ENCODE results near the gene EEIG1.

EEIG1 gene

DNA sequence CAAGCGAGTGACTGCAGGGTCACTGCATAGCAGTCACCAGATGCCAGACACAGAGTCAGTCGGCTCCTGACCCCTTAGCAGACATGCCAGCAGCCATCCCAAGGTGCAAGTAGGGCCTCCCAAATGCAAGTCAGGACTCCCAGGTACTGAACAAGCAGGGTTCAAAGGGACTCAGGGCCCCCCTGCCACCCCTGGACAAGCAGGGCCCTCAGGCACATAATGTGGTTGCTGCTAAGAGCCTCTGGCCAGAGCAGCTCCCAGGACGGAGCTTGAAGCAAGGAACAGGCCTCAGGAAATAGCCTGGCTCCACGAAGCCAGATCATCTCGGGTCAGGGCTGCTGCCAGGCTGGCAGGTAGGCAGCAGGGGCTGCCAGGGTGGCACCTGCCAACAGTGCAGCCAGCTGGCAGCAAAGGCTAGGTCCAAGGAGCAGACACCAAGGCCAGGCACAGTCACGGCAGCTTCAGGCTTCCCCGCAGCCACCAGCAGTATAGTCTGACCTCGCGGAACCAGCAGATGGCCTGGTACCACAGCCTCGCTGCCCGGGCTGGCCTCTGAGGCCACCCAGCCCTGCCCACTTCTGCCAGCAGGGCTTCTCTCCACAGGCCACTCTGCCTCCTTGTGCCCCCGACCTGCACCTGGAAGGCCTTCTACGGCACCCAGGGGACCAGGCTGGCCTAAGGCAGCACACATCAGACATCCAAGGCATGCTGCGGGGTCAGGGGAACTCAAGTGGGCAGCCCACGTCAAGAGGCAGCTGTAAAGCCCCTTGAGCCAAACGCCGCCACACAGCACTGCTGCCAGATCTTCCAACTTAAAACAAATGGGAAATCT is 7.4 kb downstream of the EEIG1 start:
- no peak overlapping the region for H2AFZ ChIP-seq (ENCODE audit: low read length)
- H3K4ac ChIP-seq (ENCODE audit: low read length): no peak overlapping the region
- H2BK120ac ChIP-seq (ENCODE audit: low read depth, low read length): no peak overlapping the region
- peak overlapping the region; percentile 19 for H3K18ac ChIP-seq (ENCODE audit: low read length)
- H3K4me2 ChIP-seq (ENCODE audit: insufficient read depth, low read length, poor library complexity, severe bottlenecking): no peak overlapping the region
- no peaks in the 10 kb centered on the region for H3K27me3 ChIP-seq (ENCODE audit: control insufficient read depth in 3 of 3, insufficient read depth in 3 of 3, low read depth in 1 of 3, low read length in 3 of 3)
- no peak overlapping the region for H2BK15ac ChIP-seq (ENCODE audit: low read length)
- peaks cover 0 to 9% of the 10 kb centered on the region in 2 donors for H3K36me3 ChIP-seq (replicated peaks in 1 of 2; ENCODE audit: control insufficient read depth in 2 of 2, insufficient read depth in 2 of 2, low read length in 2 of 2)
- H2AK5ac ChIP-seq (ENCODE audit: low read depth, low read length): peak overlapping the region; percentile 44
- no peak overlapping the region for H4K91ac ChIP-seq (ENCODE audit: low read depth, low read length, poor library complexity)
- peak overlapping the region; percentile 9 for H3K14ac ChIP-seq (ENCODE audit: low read length)
- H3K4me1 ChIP-seq (ENCODE audit: control insufficient read depth in 2 of 2, insufficient read depth in 1 of 2, low read depth in 1 of 2, low read length in 2 of 2): peaks cover 44 to 50% of the 10 kb centered on the region in 2 donors
- H3K27ac ChIP-seq (replicated peaks; ENCODE audit: low read length): no peak overlapping the region
- no peaks in the 10 kb centered on the region for H3K9me3 ChIP-seq (replicated peaks in 1 of 2; ENCODE audit: control insufficient read depth in 2 of 2, insufficient read depth in 1 of 2, low read depth in 1 of 2, low read length in 2 of 2)
- peak overlapping the region; percentile 8 for H3K23ac ChIP-seq (ENCODE audit: low read depth, low read length, poor library complexity)
- no CpG with 5 or more reads among the region's 17 CpGs for WGBS, 2 donors (ENCODE audit: extremely low coverage in 2 of 2, insufficient read length in 2 of 2, insufficient replicate concordance in 1 of 2)
- DNase-seq (ENCODE audit: low spot score): no peak
- no peak overlapping the region for H2BK5ac ChIP-seq (ENCODE audit: low read length)
- no peak overlapping the region for H3K4me3 ChIP-seq (ENCODE audit: low read length in 2 of 2)
- H3K9ac ChIP-seq (ENCODE audit: low read depth, low read length, poor library complexity): peak overlapping the region; percentile 32
- no peak overlapping the region for H4K8ac ChIP-seq (ENCODE audit: low read depth, low read length)
- H2BK12ac ChIP-seq (ENCODE audit: low read length): no peak overlapping the region
- H3K79me1 ChIP-seq (ENCODE audit: low read depth, low read length): peaks cover 29% of the 10 kb centered on the region

GRCh38 chr9:127972236-127972871 is 8.4 kb downstream of the EEIG1 start:
- no CpG with 5 or more reads among the region's 12 CpGs for WGBS, 2 donors (ENCODE audit: extremely low coverage in 2 of 2, insufficient read length in 2 of 2, insufficient replicate concordance in 1 of 2)
- Histone ChIP-seq H3K18ac (ENCODE audit: low read length) (peak overlapping the region; percentile 54), H3K14ac (ENCODE audit: low read length) (peak overlapping the region; percentile 94), H3K27me3 (ENCODE audit: control insufficient read depth in 3 of 3, insufficient read depth in 3 of 3, low read depth in 1 of 3, low read length in 3 of 3) (no peaks in the 10 kb centered on the region), H3K79me1 (ENCODE audit: low read depth, low read length) (peaks cover 29% of the 10 kb centered on the region), H3K4me2 (ENCODE audit: insufficient read depth, low read length, poor library complexity, severe bottlenecking) (no peak overlapping the region), H3K9ac (ENCODE audit: low read depth, low read length, poor library complexity) (peak overlapping the region; percentile 78), H3K23ac (ENCODE audit: low read depth, low read length, poor library complexity) (peak overlapping the region; percentile 87), H3K4me3 (ENCODE audit: low read length in 2 of 2) (peak overlapping the region in 1 of 2 donors; percentile 13), H3K36me3 (replicated peaks in 1 of 2; ENCODE audit: control insufficient read depth in 2 of 2, insufficient read depth in 2 of 2, low read length in 2 of 2) (peaks cover 0 to 7% of the 10 kb centered on the region in 2 donors), H3K27ac (replicated peaks; ENCODE audit: low read length) (no peak overlapping the region), H2BK5ac (ENCODE audit: low read length) (no peak overlapping the region), H2AK5ac (ENCODE audit: low read depth, low read length) (peak overlapping the region; percentile 63), H2BK12ac (ENCODE audit: low read length) (peak overlapping the region; percentile 66), H2BK120ac (ENCODE audit: low read depth, low read length) (no peak overlapping the region), H4K91ac (ENCODE audit: low read depth, low read length, poor library complexity) (no peak overlapping the region), H3K4ac (ENCODE audit: low read length) (no peak overlapping the region), H2BK15ac (ENCODE audit: low read length) (no peak overlapping the region), H2AFZ (ENCODE audit: low read length) (no peak overlapping the region), H3K4me1 (ENCODE audit: control insufficient read depth in 2 of 2, insufficient read depth in 1 of 2, low read depth in 1 of 2, low read length in 2 of 2) (peaks cover 34 to 43% of the 10 kb centered on the region in 2 donors), H3K9me3 (replicated peaks in 1 of 2; ENCODE audit: control insufficient read depth in 2 of 2, insufficient read depth in 1 of 2, low read depth in 1 of 2, low read length in 2 of 2) (no peaks in the 10 kb centered on the region), H4K8ac (ENCODE audit: low read depth, low read length) (no peak overlapping the region)
- DNase-seq (ENCODE audit: low spot score): no peak

DNA sequence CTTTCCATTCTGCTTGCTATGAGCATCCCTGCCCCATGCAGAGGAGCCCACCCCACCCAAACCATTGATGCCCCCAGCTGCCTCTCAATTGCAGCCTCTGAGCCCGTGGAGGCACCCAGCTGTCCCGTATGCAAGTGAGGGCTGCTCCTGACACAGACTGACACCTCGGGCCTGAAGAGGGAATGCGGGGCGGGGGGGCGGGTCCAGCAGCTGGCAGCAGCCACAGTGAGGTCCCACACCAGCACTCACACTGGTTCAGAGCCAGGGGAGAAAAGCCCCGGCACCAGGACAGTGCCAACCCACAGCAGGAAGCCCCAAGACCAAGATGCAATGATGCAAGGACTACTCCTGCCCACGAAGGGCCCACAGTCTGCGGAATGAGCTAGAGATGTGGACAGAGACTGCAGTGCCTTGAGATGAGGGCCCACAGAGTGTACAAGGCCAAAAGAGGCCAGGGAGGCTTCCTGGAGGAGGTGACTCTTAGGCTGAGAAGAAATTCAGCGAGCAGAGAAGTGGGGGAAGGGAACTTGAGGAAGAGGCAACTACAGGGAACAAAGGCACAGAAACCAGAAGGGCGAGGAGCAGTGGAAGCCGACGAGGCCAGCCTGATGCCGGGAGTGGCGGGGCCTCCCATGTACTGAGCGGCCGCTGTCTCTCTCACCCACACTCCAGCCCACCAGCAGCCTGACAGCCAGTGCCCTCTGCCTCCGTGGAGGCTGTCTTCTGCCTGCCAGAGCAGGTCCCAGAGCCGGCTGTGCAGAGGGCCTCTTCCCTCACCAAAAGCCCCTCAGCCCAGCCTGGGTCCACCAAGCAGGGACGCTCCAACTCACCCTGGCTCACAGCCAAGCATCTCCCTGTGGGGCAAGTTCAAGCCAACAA is 9.2 kb downstream of the EEIG1 start:
- Histone ChIP-seq H4K8ac (ENCODE audit: low read depth, low read length) (no peak overlapping the region), H3K4me2 (ENCODE audit: insufficient read depth, low read length, poor library complexity, severe bottlenecking) (no peak overlapping the region), H3K9ac (ENCODE audit: low read depth, low read length, poor library complexity) (peak overlapping the region; percentile 78), H2BK5ac (ENCODE audit: low read length) (no peak overlapping the region), H2BK12ac (ENCODE audit: low read length) (peak overlapping the region; percentile 14), H4K91ac (ENCODE audit: low read depth, low read length, poor library complexity) (no peak overlapping the region), H3K23ac (ENCODE audit: low read depth, low read length, poor library complexity) (peak overlapping the region; percentile 87), H2AK5ac (ENCODE audit: low read depth, low read length) (peak overlapping the region; percentile 74), H2AFZ (ENCODE audit: low read length) (no peak overlapping the region), H3K9me3 (replicated peaks in 1 of 2; ENCODE audit: control insufficient read depth in 2 of 2, insufficient read depth in 1 of 2, low read depth in 1 of 2, low read length in 2 of 2) (no peaks in the 10 kb centered on the region), H3K14ac (ENCODE audit: low read length) (peak overlapping the region; percentile 94), H2BK120ac (ENCODE audit: low read depth, low read length) (no peak overlapping the region), H3K4ac (ENCODE audit: low read length) (no peak overlapping the region), H3K36me3 (replicated peaks in 1 of 2; ENCODE audit: control insufficient read depth in 2 of 2, insufficient read depth in 2 of 2, low read length in 2 of 2) (peaks cover 0 to 6% of the 10 kb centered on the region in 2 donors), H3K18ac (ENCODE audit: low read length) (peak overlapping the region; percentile 88), H3K27me3 (ENCODE audit: control insufficient read depth in 3 of 3, insufficient read depth in 3 of 3, low read depth in 1 of 3, low read length in 3 of 3) (no peaks in the 10 kb centered on the region), H3K79me1 (ENCODE audit: low read depth, low read length) (peaks cover 33% of the 10 kb centered on the region), H3K27ac (replicated peaks; ENCODE audit: low read length) (no peak overlapping the region), H2BK15ac (ENCODE audit: low read length) (no peak overlapping the region), H3K4me1 (ENCODE audit: control insufficient read depth in 2 of 2, insufficient read depth in 1 of 2, low read depth in 1 of 2, low read length in 2 of 2) (peaks cover 32 to 45% of the 10 kb centered on the region in 2 donors), H3K4me3 (ENCODE audit: low read length in 2 of 2) (peak overlapping the region in 1 of 2 donors; percentile 13)
- no peak for DNase-seq (ENCODE audit: low spot score)
- no CpG with 5 or more reads among the region's 20 CpGs for WGBS, 2 donors (ENCODE audit: extremely low coverage in 2 of 2, insufficient read length in 2 of 2, insufficient replicate concordance in 1 of 2)
